NCI-H2081 treated with DMSO at 0.1 percent for 48 hours (cell line): ENCODE measurements around the gene FLOT2.
"Not testable (repeated sequence)": the region's sequence is repeated elsewhere in the genome, so short reads cannot be mapped to it uniquely, and the experiment has no call there.

Source experiments
- DNase-seq: peaks from one replicate; lab custom pipeline; 2025; lab: John Stamatoyannopoulos, UW

The FLOT2 gene

DNA sequence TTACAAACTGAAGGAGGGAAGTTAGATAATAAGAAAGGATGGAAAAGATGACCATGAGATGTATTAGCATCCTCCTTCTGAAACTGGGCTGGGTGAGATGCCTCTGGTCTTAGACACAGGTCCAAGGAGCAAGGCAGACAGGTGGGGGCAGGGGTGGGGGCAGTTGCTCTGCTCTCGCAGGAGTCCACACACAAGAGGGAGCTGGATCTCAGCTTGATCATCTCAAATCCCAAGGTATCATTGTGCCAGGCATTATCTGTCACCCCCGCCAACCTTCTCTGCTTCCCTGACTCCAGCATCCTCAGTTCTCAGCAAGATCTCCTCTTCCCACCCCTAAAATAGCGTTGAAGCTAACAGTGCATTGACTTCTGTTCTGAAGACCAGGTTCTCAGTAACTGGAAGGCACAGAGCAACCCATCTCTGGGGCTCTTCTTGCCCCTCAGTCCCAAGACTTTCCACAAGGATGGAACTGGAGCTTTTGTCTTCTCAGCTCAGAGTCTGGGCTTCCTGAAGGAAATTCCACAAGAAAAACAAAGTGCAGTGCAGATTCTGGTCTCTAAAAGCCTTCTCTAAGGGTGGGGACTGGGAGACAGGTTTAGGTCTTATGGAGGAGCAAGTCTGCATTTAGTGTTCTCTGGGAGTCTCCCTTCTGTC lies 1.6 kb downstream of the FLOT2 start:
- DNase-seq, result no peak

GRCh38 chr17:28893248-28894183 lies 4.0 kb downstream of the FLOT2 start:
- not testable (repeated sequence) for DNase-seq

DNA sequence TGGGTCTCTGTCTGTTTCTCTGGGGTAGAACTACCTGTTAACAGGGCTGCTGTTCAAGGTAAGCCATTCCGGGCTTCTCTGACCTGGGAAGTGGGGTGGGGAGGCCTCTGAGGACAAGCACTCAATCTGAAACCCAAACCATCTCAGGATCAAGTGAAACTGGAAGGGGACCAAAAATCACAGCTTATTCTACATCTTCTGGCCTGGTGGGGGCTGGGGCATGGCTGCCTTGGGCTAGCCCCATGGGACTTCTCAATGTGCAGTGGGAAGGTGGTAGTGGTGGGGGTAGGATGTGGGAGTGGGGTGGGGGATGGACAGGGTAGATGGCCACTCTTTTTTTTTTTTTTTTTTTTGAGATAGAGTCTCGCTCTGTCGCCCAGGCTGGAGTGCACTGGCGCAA lies 5.5 kb downstream of the FLOT2 start:
- no peak for DNase-seq

DNA sequence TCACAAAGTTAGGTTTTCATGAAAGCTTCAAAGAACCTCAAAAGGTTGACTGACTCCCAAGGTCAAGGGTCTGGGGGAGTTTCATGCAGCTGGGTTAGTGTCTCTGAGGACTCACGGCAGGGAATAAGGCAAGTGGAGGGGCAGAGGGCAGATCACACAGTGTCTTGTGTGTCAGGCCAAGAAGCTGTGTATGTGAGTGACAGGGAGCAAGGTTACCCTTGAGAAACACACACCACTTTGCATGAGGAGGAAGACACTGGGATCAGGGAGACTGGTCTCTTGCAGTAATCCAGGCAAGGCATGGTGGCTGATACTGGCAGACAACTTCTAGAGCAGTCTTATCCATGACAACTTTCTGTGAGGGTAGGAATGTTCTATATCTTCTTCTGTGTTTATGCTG lies 6.3 kb downstream of the FLOT2 start:
- DNase-seq, result no peak

GRCh38 chr17:28889996-28890395 lies 7.5 kb downstream of the FLOT2 start:
- DNase-seq, result no peak

- DNase-seq, result no peak
These were observed 8.7 kb downstream of the FLOT2 start for GRCh38 chr17:28888832-28889231.

DNA sequence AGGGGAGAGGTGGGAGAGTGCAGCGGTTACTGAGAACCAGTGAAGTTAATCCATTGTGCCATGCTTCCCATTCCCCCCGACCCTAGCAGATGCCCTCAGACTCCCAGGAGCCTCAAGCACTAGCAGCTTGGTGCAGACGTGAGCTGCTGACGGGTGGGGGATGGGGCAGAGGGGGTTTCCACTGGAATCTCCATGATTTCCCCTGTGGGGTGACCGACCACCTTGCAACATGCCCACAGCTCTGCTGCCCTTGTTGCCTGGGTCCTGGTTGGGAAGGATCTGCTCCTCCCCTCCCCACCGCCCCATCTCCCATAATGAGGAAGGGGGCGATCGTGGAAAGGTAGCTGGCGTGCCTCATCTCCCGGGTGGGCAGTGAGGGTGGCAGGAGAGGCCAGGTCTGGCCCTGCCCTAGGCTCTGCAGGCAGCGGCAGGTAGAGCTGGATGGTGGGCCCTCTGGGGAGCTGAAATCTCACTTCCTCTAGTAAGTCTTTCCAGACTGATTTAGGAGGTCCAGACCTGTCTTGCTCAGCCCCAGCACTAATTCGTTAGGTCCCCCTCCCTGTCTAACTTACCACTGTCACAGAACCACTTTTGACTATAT lies 9.6 kb downstream of the FLOT2 start:
- DNase-seq, result no peak

DNA sequence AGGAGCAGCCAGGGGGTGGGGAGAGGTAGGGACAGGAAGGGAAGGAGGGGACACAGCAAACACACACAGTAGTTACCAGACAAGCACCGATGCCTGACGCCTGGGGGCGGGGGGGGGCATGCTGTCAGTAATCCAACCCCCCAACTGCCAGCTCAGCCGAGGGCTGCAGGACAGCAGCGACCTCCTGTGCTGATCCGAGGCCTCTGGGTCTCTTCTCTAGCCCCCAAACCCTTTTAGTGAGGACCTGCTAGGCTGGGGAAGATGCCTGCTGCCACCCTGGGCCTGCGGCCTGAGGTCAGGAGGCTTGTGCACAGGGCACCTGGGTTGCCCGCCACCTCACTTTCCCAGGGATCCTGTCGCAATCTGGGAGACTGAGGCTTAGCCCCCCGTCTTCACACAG lies 11.6 kb downstream of the FLOT2 start:
- DNase-seq, result no peak

DNA sequence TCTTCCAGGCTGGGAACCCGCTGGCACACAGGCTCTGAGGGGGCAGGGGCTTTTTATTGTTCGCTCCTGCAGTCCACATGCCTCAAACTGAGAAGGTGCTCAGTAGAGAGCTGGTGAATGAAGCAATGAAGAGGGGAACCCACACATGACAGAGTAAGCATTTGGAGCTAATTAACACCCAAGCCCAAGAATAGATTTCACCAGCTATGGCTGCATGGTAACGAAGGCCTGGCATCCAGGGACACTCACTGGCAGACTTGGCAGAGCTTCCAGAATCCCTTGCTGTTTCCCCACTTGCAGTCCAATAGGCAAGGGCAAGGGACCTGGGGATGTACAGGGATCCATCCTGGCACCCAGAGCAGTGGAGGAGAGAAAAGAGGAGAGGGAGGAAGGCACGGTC lies 12.2 kb downstream of the FLOT2 start:
- no peak for DNase-seq

DNA sequence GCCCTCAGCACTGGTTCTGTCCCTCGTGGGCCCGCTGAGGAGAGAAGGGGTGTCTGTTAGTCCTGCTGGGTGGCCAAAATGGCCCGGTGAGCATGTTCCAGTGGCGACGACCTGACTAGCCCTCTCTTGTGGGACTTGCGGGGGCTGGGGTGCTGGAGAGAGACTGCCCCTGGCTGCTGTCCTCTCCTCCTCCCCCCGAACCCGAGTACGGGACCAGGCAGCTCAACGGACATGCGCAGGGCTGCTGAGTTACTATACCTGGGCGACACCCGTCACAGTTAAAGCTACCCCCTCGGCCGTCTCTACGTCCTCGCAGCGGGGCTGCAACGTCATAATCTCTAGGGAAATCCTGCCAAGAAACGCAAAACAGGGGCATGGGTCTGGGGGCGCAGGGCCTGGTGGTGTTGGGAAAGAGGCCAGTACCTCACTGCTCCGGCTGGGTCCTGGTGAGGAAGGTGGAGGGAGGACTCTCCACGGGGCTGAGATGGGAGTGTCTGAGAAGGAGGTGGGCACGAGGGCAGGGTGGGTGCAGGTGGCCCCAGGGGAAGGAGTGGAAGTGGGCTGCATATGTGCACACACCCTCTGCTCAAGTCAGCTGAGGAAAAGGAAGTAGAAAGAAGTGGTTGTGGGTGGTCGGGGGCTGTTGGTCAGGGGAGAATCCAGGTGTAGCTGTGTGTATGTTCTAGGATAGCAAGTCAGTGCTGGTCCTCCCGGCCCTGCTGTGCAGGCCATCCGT lies 13.4 kb downstream of the FLOT2 start:
- DNase-seq, result no peak

GRCh38 chr17:28882154-28882895 lies 15.2 kb downstream of the FLOT2 start:
- no peak for DNase-seq

- no peak for DNase-seq
These were observed 15.9 kb downstream of the FLOT2 start for GRCh38 chr17:28881533-28882056.

- DNase-seq, result no peak
These were observed 17.0 kb downstream of the FLOT2 start for GRCh38 chr17:28880572-28880945.

DNA sequence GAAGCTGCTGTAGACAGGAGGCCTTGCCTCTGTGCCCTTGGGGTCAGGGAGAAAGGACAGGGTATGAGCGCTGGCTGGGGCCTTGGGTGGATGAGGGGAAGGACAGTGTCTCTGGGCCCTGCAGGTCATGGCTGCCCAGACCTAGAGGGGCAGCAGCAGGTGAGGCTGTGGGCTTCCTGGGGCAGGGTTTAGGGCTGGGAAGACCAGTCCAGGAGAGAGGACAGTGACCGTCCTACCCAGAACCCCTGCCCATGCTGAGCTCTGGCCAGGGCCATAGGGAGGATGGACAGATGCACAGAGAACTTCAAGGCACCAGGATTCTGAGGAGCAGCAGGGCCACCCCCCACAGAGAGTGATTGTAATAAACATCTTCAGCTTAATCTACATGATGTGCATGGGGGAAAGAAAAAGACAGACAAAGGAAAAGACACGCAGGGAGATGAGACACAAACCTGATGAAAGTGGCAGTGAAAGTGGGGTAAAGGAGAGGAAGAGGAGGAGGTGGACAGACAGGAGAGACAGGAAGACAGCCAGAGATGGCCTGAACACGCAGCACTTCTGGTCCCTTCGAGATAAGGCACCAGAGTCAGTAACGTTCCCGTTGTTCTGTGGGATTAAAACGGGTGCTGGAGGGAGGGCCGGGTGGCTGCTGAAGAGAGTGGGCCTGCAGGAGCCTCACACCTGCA lies 17.5 kb downstream of the FLOT2 start:
- DNase-seq, result no peak

- DNase-seq, result no peak
These were observed 18.6 kb downstream of the FLOT2 start for GRCh38 chr17:28878981-28879380.

GRCh38 chr17:28878158-28878910 lies 19.2 kb downstream of the FLOT2 start:
- no peak for DNase-seq

DNA sequence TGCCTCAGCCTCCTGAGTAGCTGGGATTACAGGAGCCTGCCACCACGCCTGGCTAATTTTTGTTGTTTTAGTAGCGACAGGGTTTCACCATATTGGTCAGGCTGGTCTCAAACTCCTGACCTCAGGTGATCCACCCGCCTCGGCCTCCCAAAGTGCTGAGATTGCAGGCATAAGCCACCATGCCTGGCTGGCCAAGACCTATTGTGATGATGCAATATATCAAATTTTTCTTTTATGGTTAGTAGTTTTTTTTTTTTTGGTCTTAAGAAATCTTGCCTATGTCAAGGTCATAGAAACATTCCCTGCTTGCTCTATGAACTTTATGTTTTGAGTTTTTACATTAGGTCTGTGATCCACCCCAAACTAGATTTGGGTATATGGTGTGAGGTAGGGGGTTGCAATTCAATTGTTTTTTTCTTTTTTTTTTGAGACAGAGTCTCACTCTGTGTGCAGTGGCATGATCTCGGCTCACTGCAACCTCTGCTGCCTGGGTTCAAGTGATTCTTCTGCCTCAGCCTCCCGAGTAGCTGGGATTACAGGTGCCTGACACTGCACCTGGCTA lies 20.3 kb downstream of the FLOT2 start:
- not testable (repeated sequence) for DNase-seq

GRCh38 chr17:28875848-28876550 lies 21.5 kb downstream of the FLOT2 start:
- no peak for DNase-seq

DNA sequence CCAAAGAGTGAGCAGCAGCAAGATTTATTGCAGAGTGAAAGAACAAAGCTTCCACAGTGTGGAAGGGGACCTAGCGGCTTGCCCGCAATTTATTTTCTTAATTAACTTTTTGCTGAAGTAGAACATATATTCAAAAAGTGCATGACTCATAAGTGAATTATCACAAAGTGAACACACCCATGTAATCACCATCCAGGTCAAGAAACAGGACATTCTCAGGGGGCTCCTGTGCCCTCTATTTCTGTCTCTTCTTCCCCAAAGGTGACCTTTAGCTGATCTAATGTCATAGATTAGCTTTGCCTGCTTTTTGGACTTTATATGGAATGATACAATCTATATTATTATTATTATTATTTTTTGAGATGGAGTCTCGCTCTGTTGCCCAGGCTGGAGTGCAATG lies 22.8 kb downstream of the FLOT2 start:
- no peak for DNase-seq
